Lower leg skin (tissue), 4 donors: ENCODE results near the gene CHMP1A. TPM values are rescaled to one million over a fixed set of nuclear protein-coding genes. Genes with fewer than 3 reads are reported as not detected.

Experiments used
- DNase-seq, 2 donors: peaks; one replicate each; pipeline ENCODE4 v3.0.0-alpha.2; 2019; ENCODE audit warnings: low spot score in 2 of 2
- H3K4me3 ChIP-seq: fragments of 200-600 bp; sonication (generic); 2 replicates; pipeline ENCODE4 v1.5.1; 2017; ENCODE audit warnings: mild to moderate bottlenecking, low read depth; ENCODE audit not compliant: poor library complexity, severe bottlenecking
- POLR2A ChIP-seq, 2 donors: fragments of 450-650 bp; IDR thresholded peaks; one replicate each; pipeline ENCODE4 v1.6.1; 2016 to 2017; ENCODE audit warnings: antibody characterized with exemption in 2 of 2, mild to moderate bottlenecking in 1 of 2, moderate library complexity in 1 of 2
- WGBS, 2 donors: methylation state at CpG; one replicate each; pipeline ENCODE4 v1.1.5; 2018; 5-methylcytosine and 5-hydroxymethylcytosine counted together
- intact Hi-C: fragments of 100-400 bp; cut with DNase I; formaldehyde crosslinking; loops from one replicate; pipeline ENCODE4 v1.15.0; 2023; ENCODE audit warnings: low total_unique reads
- total RNA-seq, 4 donors: library from RNA; depleted of rRNA; stranded (reverse); fragments of >200 nt; gene quantifications; one replicate each; pipeline ENCODE4 v1.1.0, GENCODE V29; 2016
- TF ChIP-seq, protein P1 (sequence below), 3 donors: fragments of 450-650 bp; IDR thresholded peaks; one replicate each; pipeline ENCODE4 v1.5.1; 2016; ENCODE audit warnings: antibody characterized with exemption in 3 of 3, mild to moderate bottlenecking in 3 of 3, moderate library complexity in 2 of 3

CHMP1A gene
- total RNA-seq, 4 donors from 2014 or later, result 78.3 to 141 (median 91.1) TPM

DNA sequence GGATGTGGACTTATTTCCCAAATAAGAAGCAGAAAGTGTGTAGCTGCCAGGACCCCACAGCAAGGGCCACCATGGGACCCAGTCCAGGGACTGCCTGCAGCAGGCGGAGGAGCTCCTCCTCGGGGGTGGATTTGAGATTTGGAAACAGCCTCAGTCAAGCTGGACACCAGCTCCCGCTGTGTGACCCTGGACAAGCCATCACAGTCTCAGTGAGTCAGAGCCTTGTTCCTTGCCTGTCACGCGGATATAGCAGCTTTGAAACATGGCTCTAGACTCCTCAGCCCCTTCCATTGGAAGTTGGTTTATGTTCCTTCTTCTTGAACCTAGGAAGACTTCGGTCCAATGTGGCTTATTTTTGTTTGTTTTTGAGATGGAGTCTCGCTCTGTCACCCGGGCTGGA is 56.6 kb downstream of the CHMP1A start:
- DNase-seq, result no peak
- intact Hi-C loops, result no loop called here
- H3K4me3 ChIP-seq, result no peak overlapping the region
- 79 to 81% methylated on average over 8 of the region's 8 CpGs for WGBS, 2 donors
- no peak for TF ChIP-seq POLR2A (IDR thresholded peaks at IDR 0.05)
- TF ChIP-seq, protein P1, sequence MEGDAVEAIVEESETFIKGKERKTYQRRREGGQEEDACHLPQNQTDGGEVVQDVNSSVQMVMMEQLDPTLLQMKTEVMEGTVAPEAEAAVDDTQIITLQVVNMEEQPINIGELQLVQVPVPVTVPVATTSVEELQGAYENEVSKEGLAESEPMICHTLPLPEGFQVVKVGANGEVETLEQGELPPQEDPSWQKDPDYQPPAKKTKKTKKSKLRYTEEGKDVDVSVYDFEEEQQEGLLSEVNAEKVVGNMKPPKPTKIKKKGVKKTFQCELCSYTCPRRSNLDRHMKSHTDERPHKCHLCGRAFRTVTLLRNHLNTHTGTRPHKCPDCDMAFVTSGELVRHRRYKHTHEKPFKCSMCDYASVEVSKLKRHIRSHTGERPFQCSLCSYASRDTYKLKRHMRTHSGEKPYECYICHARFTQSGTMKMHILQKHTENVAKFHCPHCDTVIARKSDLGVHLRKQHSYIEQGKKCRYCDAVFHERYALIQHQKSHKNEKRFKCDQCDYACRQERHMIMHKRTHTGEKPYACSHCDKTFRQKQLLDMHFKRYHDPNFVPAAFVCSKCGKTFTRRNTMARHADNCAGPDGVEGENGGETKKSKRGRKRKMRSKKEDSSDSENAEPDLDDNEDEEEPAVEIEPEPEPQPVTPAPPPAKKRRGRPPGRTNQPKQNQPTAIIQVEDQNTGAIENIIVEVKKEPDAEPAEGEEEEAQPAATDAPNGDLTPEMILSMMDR (IDR thresholded peaks at IDR 0.05), result no peak

DNA sequence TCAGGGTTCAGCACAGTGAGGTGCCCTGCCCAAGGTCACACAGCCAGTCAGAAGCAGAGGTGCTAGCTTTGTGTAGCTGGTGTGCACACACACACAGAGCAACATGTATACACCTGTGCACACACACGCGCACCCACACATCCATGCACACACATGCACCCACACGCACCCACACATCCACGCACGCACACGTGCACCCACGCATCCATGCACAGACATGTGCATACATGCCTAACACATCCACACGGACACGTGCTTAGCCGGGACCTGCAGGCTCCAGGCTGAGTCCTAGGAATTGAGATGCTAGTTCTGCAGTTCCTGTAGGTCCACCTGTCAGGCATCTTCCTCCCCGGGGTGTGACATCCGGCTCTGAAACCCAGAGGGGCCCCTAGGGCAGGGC is 57.1 kb downstream of the CHMP1A start:
- intact Hi-C loops, result no loop called here
- 42 to 47% methylated on average over 12 of the region's 12 CpGs for WGBS, 2 donors
- TF ChIP-seq, protein P1 (IDR thresholded peaks at IDR 0.05), result no peak
- no peak for TF ChIP-seq POLR2A (IDR thresholded peaks at IDR 0.05)
- no peak overlapping the region for H3K4me3 ChIP-seq
- DNase-seq, result no peak

DNA sequence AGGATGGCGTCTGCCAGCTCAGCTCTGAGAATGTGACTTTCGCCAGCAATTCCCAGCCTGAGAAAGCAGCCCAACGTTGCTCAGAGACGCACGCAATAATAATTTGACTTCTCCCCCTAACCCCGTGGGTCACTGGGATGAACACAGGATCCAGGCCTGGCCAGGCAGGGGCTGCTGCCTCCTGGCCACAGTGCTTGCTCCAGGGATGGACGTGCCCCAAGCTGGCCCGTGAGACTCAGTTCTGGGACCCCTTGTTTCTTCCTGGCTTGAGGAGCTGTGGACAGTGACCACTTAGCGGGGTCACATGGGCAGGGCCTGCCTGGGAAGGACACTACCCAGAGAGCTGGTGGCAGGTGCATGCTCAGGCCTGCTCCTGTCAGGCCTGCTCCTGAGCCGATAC is 57.6 kb downstream of the CHMP1A start:
- H3K4me3 ChIP-seq, result no peak overlapping the region
- no peak for DNase-seq
- TF ChIP-seq POLR2A (IDR thresholded peaks at IDR 0.05), result no peak
- TF ChIP-seq, protein P1 (IDR thresholded peaks at IDR 0.05), result no peak
- WGBS, 2 donors, result 76 to 84% methylated on average over 9 to 10 of the region's 10 CpGs
- intact Hi-C loops, result no loop called here

DNA sequence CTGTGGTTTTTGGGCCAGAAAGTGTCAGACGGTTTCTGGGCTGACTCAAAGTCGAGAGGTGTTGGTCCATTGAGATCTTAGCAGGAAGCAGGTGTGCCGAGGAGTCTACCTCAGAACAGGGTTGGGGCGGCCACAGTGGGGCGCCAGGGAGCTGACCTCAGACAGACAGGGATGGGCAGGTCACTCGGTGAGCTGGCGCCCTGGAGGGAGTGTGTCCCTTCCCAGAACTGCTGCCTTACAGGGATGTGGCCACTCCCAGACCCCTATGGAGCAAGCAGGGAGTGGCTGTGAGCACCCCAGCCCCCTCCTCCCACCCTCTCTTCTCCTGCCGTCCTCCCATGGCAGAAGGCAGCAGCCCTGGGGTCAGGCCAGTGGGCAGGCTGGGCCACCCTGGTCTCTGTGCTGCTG is 58.1 kb downstream of the CHMP1A start:
- H3K4me3 ChIP-seq, result no peak overlapping the region
- 34 to 42% methylated on average over 8 of the region's 8 CpGs for WGBS, 2 donors
- no peak for DNase-seq
- TF ChIP-seq POLR2A (IDR thresholded peaks at IDR 0.05), result no peak
- TF ChIP-seq, protein P1 (IDR thresholded peaks at IDR 0.05), result no peak
- intact Hi-C loops, result no loop called here

DNA sequence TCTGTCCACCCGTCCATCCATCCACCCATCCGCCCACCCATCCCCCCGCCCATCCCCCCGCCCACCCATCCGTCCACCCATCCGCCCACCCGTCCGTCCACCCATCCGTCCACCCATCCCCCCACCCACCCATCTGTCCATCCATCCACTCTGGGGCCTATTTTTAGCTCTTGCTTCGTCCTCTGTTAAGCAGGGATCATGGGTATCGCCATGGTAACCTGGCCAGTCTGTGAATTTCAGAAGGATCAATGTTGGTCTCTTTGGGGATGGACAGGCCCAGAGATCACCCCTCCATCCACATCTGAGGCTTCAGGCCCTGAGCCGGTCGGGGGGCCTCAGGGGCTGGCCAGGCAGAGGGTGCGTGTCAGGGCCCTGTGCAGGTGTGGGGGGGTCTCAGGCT is 59.3 kb downstream of the CHMP1A start:
- intact Hi-C loops, result no loop called here
- WGBS, 2 donors, result 69 to 94% methylated on average over 3 to 4 of the region's 14 CpGs
- TF ChIP-seq, protein P1 (IDR thresholded peaks at IDR 0.05), result no peak
- no peak for TF ChIP-seq POLR2A (IDR thresholded peaks at IDR 0.05)
- no peak overlapping the region for H3K4me3 ChIP-seq
- DNase-seq, result no peak

DNA sequence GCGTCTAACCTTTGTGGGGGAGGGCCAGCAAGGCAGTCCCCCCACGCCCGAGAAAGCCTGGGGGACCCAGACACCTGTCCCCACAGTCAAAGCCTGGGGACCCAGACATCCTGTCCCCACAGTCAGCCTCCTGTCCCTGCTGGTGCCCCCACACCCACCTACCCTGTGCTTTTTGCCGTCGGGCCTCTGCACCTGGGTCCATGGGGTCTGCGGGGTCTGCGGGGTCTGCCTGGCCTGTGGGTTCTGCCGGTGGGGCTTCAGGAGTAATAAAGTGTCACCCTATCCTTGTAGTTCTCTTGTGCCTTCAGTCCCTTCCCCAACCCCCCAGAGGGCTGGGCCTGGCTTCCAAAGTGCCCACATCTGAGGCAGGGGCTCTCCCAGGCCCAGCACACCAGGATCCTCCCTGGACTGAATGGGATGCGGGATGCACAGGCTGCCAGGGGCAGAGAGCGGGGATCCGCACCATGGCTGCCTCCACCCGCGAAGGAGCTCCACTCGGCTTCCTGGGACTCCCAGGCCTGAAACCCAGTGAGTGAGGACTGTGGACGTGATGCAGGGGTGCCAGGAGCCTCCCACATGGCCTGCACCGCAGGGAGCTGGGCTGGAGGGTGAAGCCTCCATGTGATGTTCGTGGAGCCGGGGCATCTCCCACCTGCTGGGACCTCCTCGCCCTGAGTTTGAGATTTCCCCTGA is 60.4 kb downstream of the CHMP1A start:
- no peak overlapping the region for H3K4me3 ChIP-seq
- intact Hi-C loops, result no loop called here
- WGBS, 2 donors, result 83 to 84% methylated on average over 18 to 19 of the region's 19 CpGs
- TF ChIP-seq POLR2A (IDR thresholded peaks at IDR 0.05), result no peak
- TF ChIP-seq, protein P1 (IDR thresholded peaks at IDR 0.05), result no peak
- no peak for DNase-seq
